OCI-LY3 (cell line): ENCODE measurements around the gene CHD9.

ENCODE experiments used
- H2AFZ ChIP-seq: fragments of 200-600, 300-600 bp; shearing (Covaris generic); 2 replicates; pipeline ENCODE4 v1.6.0; 2014; ENCODE audit warnings: antibody characterized with exemption, low read depth, low read length
- H3K27ac ChIP-seq: fragments of 200-600, 300-600 bp; sonication (generic); 2 replicates; pipeline ENCODE4 v1.5.1; 2014; ENCODE audit warnings: mild to moderate bottlenecking, low read length, moderate library complexity, mixed read lengths
- H3K27me3 ChIP-seq: fragments of 200-600, 300-600 bp; sonication (generic); 2 replicates; pipeline ENCODE4 v1.6.1; 2014; ENCODE audit warnings: low read depth, low read length, mixed read lengths
- H3K36me3 ChIP-seq: fragments of 200-600, 300-600 bp; sonication (generic); replicated peaks from 2 replicates; pipeline ENCODE3; 2014; ENCODE audit warnings: low read depth, low read length, mixed read lengths
- H3K4me1 ChIP-seq: fragments of 300-600, 200-600 bp; sonication (generic); 2 replicates; pipeline ENCODE4 v1.6.1; 2014; ENCODE audit warnings: low read length, mixed read lengths
- H3K4me2 ChIP-seq: fragments of 200-600, 300-600 bp; sonication (generic); 2 replicates; pipeline ENCODE4 v1.6.1; 2014; ENCODE audit warnings: low read length, mixed read lengths
- H3K4me3 ChIP-seq: fragments of 300-600, 200-600 bp; sonication (generic); 2 replicates; pipeline ENCODE4 v1.5.1; 2014; ENCODE audit warnings: antibody characterized with exemption, mild to moderate bottlenecking, low read length, moderate library complexity
- H3K79me2 ChIP-seq: fragments of 300-600, 200-600 bp; shearing (Covaris generic); 2 replicates; pipeline ENCODE4 v1.6.1; 2014; ENCODE audit warnings: mild to moderate bottlenecking, low read length, mixed read lengths
- H3K9ac ChIP-seq: fragments of 300-600, 200-600 bp; shearing (Covaris generic); 2 replicates; pipeline ENCODE4 v1.6.0; 2014; ENCODE audit warnings: mild to moderate bottlenecking, low read length, moderate library complexity
- H3K9me3 ChIP-seq: fragments of 200-600, 300-600 bp; shearing (Covaris generic); 2 replicates; pipeline ENCODE4 v1.6.1; 2014; ENCODE audit warnings: low read length, mixed read lengths; ENCODE audit not compliant: insufficient read depth
- H4K20me1 ChIP-seq: fragments of 200-600, 300-600 bp; sonication (generic); 2 replicates; pipeline ENCODE4 v1.6.1; 2016; ENCODE audit warnings: low read length, mixed read lengths; ENCODE audit not compliant: insufficient read depth
- EZH2phosphoT487 ChIP-seq: fragments of 200-600 bp; shearing (Covaris generic); IDR thresholded peaks from 2 replicates; pipeline ENCODE4 v1.6.1; 2018; ENCODE audit warnings: antibody characterized with exemption, mixed run types, low read depth
- TF ChIP-seq, protein P1 (sequence below): fragments of 200-600, 300-600 bp; sonication (generic); IDR thresholded peaks from 2 replicates; pipeline ENCODE4 v1.5.1; 2014; ENCODE audit warnings: antibody characterized with exemption, low read length, low read depth

CHD9 gene

DNA sequence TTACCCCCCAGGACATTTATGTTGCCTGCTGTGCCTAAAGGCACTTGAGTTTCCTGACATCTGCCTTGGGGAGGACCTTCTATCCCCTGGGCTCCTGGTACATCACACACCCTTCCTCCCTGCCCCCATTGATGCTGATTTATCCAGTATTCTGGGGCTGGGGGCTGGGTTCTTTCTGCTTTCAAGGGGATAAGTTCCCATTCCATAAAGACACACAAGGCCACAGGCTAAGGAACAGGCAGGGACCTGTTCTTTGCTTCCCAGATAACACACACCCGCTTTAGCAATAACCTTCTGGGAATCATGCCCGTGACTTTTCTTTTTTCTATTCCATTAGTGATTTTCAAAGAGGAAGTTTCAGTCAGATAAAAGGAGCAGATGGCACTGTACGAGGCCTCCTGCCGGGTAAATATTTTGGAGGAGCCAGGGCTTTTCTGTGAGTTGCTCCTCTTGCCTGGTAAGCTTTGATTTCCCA lies 30.6 kb downstream of the CHD9 start:
- Histone ChIP-seq H3K36me3 (peaks cover 13% of the 10 kb centered on the region), H4K20me1 (no peaks in the 10 kb centered on the region), H3K9me3 (no peaks in the 10 kb centered on the region), H3K27ac (no peak overlapping the region), H3K79me2 (peaks cover 39% of the 10 kb centered on the region), H2AFZ (no peak overlapping the region), H3K4me3 (no peak overlapping the region; the same call in 1 of the 2 replicates), H3K4me2 (peak overlapping the region; percentile 48), H3K27me3 (no peaks in the 10 kb centered on the region), H3K4me1 (peaks cover 38% of the 10 kb centered on the region), H3K9ac (peak overlapping the region; percentile 4; the same call in 1 of the 2 replicates)
- TF ChIP-seq, protein P1, sequence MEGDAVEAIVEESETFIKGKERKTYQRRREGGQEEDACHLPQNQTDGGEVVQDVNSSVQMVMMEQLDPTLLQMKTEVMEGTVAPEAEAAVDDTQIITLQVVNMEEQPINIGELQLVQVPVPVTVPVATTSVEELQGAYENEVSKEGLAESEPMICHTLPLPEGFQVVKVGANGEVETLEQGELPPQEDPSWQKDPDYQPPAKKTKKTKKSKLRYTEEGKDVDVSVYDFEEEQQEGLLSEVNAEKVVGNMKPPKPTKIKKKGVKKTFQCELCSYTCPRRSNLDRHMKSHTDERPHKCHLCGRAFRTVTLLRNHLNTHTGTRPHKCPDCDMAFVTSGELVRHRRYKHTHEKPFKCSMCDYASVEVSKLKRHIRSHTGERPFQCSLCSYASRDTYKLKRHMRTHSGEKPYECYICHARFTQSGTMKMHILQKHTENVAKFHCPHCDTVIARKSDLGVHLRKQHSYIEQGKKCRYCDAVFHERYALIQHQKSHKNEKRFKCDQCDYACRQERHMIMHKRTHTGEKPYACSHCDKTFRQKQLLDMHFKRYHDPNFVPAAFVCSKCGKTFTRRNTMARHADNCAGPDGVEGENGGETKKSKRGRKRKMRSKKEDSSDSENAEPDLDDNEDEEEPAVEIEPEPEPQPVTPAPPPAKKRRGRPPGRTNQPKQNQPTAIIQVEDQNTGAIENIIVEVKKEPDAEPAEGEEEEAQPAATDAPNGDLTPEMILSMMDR = no peak
- no peak for TF ChIP-seq EZH2phosphoT487

DNA sequence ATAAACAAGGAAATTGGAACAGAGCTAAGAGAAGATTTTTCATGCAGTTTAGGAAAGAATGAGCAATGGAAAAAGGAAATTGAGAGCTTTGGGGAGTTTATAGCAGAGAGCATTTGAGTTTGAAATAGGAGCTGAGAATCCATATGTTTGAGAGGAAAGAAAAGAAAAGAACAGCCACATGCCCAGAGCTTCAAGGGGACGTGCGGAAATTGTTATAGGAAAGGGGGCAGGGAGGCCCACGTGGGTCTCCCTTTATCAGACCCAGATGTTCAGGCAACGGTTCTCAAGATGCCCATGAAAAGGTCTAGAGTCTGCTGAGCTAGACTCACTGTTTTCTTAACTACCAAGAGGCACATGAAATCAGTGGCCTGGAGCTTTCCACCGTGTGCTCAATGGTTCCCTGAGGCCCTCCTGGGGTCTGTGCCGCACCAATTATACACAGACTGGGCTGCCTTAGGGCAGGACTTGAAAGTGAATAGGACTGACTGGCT lies 31.2 kb downstream of the CHD9 start:
- H3K9me3 ChIP-seq = no peaks in the 10 kb centered on the region
- H2AFZ ChIP-seq = no peak overlapping the region
- peaks cover 33% of the 10 kb centered on the region for H3K79me2 ChIP-seq
- H3K4me2 ChIP-seq = peak overlapping the region; percentile 48; the same call in 1 of the 2 replicates
- peaks cover 43% of the 10 kb centered on the region for H3K4me1 ChIP-seq
- TF ChIP-seq, protein P1 = no peak
- no peak for TF ChIP-seq EZH2phosphoT487
- no peaks in the 10 kb centered on the region for H4K20me1 ChIP-seq
- H3K27ac ChIP-seq = no peak overlapping the region
- no peak overlapping the region for H3K4me3 ChIP-seq
- no peaks in the 10 kb centered on the region for H3K27me3 ChIP-seq
- 0 out of 2 replicates have a peak overlapping the region, but pooled peaks have one; percentile 4 for H3K9ac ChIP-seq
- peaks cover 13% of the 10 kb centered on the region for H3K36me3 ChIP-seq

DNA sequence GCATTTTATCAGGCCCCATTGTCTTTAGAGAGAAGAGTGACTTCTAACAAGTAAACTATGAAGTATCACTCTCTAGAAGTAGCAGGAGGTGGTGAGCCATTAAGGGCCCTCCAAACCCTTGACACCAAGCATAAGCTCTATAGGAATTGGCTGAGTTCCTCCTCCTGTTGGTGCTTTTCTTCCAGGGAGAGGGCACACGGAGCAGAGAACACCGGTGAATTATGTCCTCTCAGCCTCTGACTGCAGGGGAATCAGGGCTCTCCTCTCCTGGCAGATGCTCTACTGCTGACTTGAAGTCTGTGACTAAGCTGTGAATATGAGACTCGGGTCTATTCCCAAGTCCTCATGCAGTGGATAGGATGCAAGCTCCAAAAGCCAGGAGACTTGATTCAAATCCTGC lies 32.3 kb downstream of the CHD9 start:
- no peak overlapping the region for H3K27ac ChIP-seq
- H3K79me2 ChIP-seq = peaks cover 31% of the 10 kb centered on the region
- H3K9me3 ChIP-seq = no peaks in the 10 kb centered on the region
- H3K9ac ChIP-seq = no peak overlapping the region
- H3K36me3 ChIP-seq = peaks cover 13% of the 10 kb centered on the region
- no peaks in the 10 kb centered on the region for H4K20me1 ChIP-seq
- no peak overlapping the region for H3K4me2 ChIP-seq
- H3K4me1 ChIP-seq = peaks cover 53% of the 10 kb centered on the region
- TF ChIP-seq EZH2phosphoT487 = no peak
- TF ChIP-seq, protein P1 = no peak
- no peak overlapping the region for H3K4me3 ChIP-seq
- no peaks in the 10 kb centered on the region for H3K27me3 ChIP-seq
- no peak overlapping the region for H2AFZ ChIP-seq

DNA sequence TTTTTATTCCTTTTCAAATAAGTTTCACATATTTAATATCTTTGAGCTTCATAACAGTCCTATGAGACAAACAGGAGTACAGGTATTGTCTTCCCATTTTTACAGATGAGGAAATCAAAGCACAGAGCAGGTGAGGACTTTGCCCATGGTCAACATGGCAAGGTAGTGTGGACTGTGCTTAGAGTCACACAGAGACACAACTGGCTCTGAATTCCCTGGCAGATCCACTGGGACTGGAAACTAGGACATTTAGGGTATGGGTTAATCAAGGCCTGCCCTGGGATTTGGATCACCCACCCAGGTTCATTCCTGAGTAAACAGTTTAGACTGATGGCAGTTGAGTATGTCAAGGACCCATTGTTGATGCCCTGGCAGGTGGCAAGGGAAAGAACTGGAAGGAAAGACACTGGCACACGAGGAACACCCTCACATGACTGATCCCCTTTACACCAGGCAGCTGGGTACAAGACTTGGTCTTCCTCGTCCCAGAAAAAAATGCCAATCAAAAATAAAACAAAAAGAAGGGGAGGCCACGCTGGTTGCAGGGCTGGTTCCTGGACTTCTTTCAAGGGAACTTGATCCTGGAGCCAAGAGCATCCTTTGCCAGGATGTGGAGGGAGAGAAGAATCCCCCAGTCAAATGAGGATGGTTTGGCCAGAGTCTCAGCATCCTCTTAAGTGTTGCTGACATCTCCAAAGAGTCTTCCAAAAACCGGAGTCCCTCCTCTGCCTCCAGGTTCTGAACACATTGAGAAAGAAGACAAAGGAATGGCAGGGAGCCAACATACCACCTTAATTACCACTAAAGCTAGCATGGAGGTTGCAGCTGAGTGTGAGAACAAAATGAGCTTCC lies 34.9 kb downstream of the CHD9 start:
- Histone ChIP-seq H3K4me3 (0 out of 2 replicates have a peak overlapping the region, but pooled peaks have one; percentile 64), H4K20me1 (no peaks in the 10 kb centered on the region), H3K79me2 (peaks cover 42% of the 10 kb centered on the region), H3K36me3 (peaks cover 7% of the 10 kb centered on the region), H3K9me3 (no peaks in the 10 kb centered on the region), H3K27ac (peak overlapping the region; percentile 95), H3K4me1 (peaks cover 77% of the 10 kb centered on the region), H2AFZ (no peak overlapping the region), H3K27me3 (no peaks in the 10 kb centered on the region), H3K9ac (peak overlapping the region; percentile 88), H3K4me2 (peak overlapping the region; percentile 87)
- no peak for TF ChIP-seq EZH2phosphoT487
- TF ChIP-seq, protein P1 = no peak
